HG03558 (cell line): ENCODE data around the gene GIMD1.
"Not testable (repeated sequence)": the region's sequence is repeated elsewhere in the genome, so short reads cannot be mapped to it uniquely, and the experiment has no call there.

Source experiments
- ATAC-seq: cut with Tn5 transposase; IDR thresholded peaks from one replicate; pipeline ENCODE4 v1.9.1; 2021; ENCODE audit warnings: moderate number of reproducible peaks; ENCODE audit not compliant: unreplicated experiment; ENCODE audit errors: extremely low read depth

Gene GIMD1

GRCh38 chr4:106368678-106369077 is at the start of gene GIMD1:
Gene GIMD1, minus strand, starts transcription at chr4:106368778. Its CDS starts 1,343 bp downstream, at chr4:106367435.
- ATAC-seq: no peak

DNA sequence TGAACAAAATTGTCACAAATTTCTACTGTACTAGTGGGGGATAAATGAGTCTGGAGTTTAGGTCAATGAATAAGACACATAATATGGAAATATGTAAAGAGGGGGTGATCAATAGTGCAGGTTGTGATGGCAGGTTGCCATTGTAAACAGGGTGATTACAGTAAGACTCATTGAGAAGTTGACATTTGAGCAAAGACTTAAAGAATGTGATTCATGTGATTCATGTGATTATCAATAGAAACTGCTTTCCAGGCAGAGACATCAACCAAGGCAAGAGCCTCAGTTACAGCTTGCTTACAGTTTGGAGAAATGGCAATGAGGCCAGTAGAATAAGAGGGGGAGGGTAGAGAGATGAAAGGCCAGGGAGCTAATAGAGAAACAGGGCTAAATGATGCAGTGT is 45.8 kb upstream of the GIMD1 start:
- ATAC-seq: no peak

DNA sequence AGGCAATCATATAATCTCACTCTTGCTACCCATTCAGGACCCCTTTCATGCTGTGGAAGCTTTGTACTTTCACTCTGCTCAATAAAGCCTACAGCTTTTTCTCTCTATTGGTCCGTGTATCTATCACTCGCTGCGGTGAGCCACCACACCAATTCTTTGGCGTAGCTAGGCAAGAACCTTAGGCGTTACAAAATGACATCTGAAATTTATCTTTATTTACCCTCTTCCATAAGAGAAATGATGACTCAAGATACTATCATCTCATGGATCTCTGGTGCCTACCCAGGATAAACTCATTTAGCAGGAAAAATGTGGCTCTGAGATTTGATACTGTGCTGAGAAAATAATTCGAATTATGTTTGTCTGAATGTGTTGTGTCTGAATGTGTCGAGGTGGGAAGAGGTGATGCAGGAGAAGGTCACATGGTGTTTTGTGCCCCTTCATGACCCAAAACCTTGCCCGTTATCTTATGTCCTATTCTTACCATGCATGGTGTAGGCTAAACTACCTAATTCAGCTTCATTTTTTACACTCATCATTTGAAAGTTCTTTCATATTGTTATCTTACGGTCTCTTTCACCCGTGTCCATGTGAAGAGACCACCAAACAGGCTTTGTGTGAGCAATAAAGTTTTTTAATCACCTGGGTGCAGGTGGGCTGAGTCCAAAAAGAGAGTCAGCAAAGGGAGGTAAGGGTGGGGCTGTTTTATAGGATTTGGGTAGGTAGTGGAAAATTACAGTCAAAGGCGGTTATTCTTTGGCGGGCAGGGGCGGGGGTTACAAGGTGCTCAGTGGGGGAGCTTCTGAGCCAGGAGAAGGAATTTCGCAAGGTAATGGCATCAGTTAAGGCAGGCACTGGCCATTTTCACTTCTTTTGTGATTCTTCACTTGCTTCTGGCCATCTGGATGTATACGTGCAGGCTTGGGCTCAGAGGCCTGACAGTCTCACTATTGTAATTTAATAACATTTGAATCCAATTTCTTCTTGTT is 41.6 kb upstream of the GIMD1 start:
- no peak for ATAC-seq

GRCh38 chr4:106408004-106408403 is 39.4 kb upstream of the GIMD1 start:
- ATAC-seq: not testable (repeated sequence)

GRCh38 chr4:106401157-106401556 is 32.6 kb upstream of the GIMD1 start:
- ATAC-seq: no peak

DNA sequence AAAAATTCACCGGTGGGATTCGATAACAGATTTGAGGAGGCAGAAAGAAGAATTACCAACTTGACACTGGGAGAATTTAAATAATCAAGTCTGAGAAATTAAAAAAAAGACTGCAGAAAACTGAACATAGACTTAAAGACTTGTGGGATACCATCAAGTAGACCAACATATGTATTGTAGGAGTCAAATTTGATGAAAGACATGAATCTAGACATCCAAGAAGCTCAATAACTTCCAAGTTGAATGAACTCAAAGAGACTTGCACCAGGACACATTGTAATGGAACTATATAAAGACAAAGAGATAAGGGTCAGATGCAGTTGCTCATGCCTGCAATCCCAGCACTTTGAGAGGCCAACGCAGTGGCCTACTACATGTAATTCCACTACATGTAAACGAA is 30.3 kb upstream of the GIMD1 start:
- ATAC-seq: not testable (repeated sequence)

DNA sequence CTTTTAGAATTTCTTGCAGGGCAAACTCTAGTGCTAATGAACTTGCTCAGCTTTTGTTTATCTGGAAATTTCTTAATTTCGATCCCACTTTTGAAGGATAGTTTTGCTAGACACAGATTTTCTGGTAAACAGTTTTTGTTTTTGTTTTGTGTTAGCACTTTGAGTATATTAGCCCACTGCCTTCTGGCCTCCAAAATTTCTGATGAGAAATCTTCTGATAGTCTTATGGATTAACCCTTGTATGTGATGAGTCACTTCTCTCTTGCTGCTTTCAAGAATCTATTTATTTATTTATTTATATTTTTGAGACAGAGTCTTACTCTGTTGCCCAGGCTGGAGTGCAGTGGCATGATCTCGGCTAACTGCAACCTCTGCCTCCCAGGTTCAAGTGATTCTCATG is 27.0 kb upstream of the GIMD1 start:
- ATAC-seq: no peak

GRCh38 chr4:106385853-106386393 is 17.3 kb upstream of the GIMD1 start:
- ATAC-seq: no peak

GRCh38 chr4:106384878-106385277 is 16.3 kb upstream of the GIMD1 start:
- no peak for ATAC-seq

GRCh38 chr4:106380179-106380578 is 11.6 kb upstream of the GIMD1 start:
- ATAC-seq: no peak

- ATAC-seq: no peak
Observed at GRCh38 chr4:106373026-106373425, 4.4 kb upstream of the GIMD1 start.

DNA sequence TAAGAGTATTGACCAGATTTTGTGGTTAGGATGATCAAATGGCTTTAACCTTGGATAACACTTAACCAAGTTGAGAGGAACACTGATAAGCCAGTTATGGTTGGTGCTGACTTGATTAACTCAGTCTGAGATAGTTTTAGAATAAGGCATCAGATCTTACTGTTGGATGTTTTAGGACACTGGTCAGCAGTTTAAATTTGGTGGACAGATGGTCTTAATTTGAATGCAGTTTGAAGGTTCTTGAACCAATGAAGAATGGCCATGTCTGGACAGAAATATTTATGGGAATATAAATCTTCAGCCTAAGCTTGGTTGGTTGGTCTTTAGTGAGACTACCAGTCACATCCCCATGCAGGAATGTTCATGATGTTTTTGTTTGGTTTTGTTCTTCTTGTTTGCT is 2.6 kb upstream of the GIMD1 start:
- ATAC-seq: no peak

DNA sequence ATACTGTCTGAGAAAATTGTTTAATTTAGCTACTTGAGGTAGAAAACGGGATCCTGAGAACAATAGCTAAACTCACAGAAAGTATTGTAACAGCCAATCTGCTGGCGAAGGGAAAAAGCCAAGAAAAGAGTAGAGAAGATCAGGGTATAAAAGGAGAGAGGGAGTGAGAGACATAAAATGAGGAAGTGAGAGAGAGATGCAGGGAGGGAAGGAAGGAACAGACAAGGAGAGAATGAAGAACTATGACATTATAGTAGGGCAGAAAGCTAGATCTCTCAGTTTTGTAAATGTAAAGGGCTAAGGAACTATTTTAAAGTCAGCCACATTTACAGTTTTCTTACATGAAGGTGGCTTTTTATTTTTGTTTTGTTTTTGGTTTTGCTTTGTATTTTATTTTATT is 1.6 kb upstream of the GIMD1 start:
- no peak for ATAC-seq

DNA sequence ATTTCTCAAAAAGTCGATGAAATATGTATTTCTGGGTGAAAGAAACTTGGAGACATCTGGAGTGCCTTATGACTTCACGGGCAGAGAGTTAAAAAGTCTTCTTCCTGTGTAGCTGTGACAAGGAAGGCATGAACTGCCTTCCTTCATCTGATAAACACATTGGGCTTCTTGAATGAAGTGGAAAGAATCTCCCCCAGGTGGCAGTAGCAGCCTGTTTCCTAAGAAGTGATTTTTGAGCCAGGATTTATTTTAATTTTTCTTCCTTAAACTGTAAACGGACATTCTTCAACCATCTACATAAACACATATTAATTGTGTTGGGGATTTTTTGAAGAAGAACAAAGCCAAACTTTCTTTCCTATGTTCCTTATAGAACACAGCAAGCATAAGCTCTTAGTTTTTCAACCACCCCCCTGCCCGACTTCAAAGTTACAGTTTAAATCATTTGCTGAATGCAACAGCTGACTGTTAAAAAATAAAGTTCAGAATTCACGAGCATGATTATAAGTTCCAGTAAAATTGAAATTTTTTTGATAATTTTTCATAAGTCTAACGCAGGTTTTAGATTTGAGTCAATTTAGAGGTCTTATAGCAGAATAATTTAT is 980 bp upstream of the GIMD1 start:
- ATAC-seq: peak; percentile 73

DNA sequence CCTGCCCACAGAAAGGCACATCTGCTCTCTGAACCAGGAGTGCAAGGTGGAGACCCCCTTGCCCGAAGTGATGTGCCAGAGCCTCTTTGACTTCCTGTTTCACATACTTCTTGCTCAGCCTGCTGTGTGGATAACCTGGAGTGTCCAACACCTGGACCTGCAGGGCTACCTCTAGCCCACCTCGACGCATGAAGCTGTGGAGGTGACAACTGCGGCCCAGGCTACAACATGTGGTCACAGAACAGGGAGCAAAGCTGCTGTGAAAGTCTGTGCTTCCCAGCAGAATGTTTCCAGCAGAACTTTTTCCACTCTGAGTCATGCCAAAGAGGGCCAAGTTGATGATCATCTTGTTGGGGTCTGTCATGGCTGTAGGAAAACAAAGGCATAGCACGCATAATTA is 1.5 kb downstream of the GIMD1 start:
- ATAC-seq: no peak

DNA sequence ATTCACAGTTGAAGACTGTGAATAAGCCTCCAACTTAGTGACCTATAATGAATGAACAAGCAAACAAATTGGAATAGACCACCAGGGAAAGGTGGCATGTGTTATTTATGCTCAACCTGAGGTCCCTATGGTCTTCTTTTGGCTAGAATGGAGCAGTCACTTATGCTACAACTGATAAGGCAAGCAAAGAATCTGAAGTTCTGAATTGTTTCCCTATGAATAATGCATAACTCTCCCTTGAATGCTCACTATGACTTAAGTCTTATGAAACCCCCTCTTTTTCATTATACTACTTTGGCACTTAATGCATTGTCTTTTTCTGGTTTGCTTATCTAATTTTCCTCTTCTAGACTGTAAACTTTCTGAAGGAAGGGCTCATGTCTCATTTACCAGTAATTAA is 2.6 kb downstream of the GIMD1 start:
- ATAC-seq: no peak

- ATAC-seq: no peak
Observed at GRCh38 chr4:106365613-106366012, 3.0 kb downstream of the GIMD1 start.

GRCh38 chr4:106364282-106364681 is 4.3 kb downstream of the GIMD1 start:
- ATAC-seq: no peak

GRCh38 chr4:106362086-106362825 is 6.3 kb downstream of the GIMD1 start:
- no peak for ATAC-seq

GRCh38 chr4:106358899-106359298 is 9.7 kb downstream of the GIMD1 start:
- ATAC-seq: no peak

GRCh38 chr4:106355193-106355592 is 13.4 kb downstream of the GIMD1 start:
- no peak for ATAC-seq
